Caki2 (cell line): ENCODE results near the gene TMEFF1. TPM values are rescaled to one million over a fixed set of nuclear protein-coding genes. Genes with fewer than 3 reads are reported as not detected.

Experiments
- DNase-seq: peaks from one replicate; pipeline ENCODE4 v3.0.0-alpha.2; 2015; ENCODE audit warnings: low read depth
- in situ Hi-C: cut with HindIII; loops from 2 replicates; pipeline ENCODE4 v1.10.0; 2016; ENCODE audit warnings: low sequenced_read_pairs, low pct_unique_long_range_greater_than_20kb, mixed read lengths
- total RNA-seq: library from RNA; depleted of rRNA; stranded (reverse); fragments of >200 nt; shearing (Covaris generic); gene quantifications from 2 replicates; pipeline ENCODE4 v1.2.3, GENCODE V29; 2014; ENCODE audit warnings: low replicate concordance

The TMEFF1 gene
- total RNA-seq, 1 experiment from 2014 or later, result 3.1 TPM

DNA sequence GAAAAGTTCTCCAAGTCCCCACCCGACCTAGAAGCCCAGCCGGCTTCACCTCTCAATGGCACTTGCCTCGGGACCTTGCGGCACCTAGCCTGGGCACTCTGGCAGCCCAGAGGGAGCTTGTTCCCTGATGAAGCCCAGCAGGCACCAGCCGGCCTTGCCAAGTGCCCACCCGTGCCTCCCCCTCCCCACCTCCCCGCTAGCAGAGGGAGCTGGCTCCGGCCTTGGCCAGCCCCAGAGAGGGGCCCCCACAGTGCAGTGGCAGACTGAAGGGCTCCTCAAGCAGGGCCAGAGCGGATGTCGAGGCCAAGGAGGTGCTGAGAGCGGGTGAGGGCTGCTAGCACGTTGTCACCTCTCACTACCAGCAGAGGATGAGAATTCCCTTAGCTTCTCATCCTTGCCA is 67.4 kb downstream of the TMEFF1 start:
- in situ Hi-C loops, result no loop called here
- DNase-seq, result no peak

GRCh38 chr9:100549048-100549447 is 76.1 kb downstream of the TMEFF1 start:
- no peak for DNase-seq
- in situ Hi-C loops, result no loop called here

GRCh38 chr9:100554935-100555401 is 82.0 kb downstream of the TMEFF1 start:
- DNase-seq, result no peak
- in situ Hi-C loops, result no loop called here

DNA sequence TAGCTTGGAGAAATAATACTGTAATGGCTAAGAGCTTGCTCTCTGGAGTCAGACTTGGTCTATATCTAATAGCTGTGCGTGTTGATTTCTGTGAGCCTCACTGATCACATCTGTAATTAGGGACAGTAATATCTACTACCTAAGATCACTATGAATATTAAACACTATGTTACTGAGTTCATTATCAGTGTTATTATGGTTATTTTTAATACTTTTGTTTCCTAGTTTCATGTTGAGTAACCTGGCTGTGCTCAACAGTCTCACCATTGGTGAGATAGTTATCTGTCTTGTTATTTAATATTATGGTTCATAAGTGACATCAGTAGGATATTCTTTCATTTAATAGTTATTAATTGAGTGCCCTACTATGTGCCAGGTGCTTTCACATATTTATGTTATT is 82.5 kb downstream of the TMEFF1 start:
- in situ Hi-C loops, result no loop called here
- DNase-seq, result no peak

GRCh38 chr9:100557053-100557452 is 84.1 kb downstream of the TMEFF1 start:
- in situ Hi-C loops, result no loop called here
- no peak for DNase-seq

DNA sequence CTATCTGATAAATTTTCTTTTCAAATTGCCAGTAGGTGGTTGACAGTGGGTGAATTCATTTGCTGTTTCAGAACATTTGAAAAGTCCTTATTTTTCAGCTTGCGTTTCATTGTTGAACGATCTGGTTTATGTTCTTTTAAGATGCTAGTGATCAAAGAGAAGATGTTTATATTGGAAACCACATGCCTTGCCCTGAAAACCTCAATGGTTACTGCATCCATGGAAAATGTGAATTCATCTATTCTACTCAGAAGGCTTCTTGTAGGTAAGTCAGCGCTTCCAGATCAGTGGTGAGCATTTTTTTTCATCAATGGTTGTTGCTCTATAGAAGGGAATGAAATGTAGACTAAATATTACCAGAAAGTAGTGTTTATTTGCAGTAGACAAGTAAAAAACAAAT is 88.3 kb downstream of the TMEFF1 start:
- DNase-seq, result no peak
- in situ Hi-C loops, result no loop called here

DNA sequence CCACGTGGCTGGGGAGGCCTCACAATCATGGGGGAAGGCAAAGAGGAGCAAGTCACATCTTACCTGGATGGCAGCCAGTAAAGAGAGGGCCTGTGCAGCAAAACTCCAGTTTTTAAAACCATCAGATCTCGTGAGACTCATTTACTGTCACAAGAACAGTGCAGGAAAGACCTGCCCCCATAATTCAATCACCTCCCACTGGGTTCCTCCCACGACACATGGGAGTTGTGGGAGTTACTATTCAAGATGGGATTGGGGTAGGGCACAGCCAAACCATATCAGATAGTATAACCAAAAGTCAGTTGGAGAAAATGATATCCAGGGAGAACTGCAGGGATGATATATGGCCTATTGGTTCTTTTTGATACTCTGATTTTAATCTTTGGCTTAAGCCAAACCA is 94.9 kb downstream of the TMEFF1 start:
- DNase-seq, result no peak
- in situ Hi-C loops, result no loop called here

DNA sequence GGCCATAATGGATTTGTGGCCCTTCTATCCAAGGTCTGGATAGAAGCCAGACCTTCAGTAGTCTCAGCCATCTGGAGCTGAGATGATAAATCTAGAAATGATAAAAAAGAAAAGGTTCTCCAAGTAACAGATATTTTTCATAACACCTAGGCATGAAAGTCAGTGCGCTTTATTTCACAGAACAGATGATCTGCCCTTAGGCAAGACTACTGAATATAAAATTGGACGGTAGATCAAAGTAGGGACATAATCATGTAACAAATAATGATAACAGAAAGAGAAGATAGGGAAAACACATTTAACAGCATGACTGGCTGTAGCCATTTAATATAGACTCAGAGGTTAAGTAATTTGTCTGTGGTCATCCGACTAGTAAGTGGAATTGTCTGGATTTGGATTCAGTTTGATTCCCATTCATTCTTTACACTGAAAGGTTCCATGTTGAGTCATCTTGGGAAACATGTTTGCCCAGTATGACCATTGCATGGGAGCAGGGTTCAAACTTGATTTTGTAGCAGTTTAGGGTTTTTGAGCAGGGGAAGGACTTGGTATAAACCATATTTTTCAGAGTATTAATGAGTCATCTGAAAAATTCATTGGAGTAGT is 100.8 kb downstream of the TMEFF1 start:
- no peak for DNase-seq
- in situ Hi-C loops, result no loop called here

- in situ Hi-C loops, result no loop called here
- DNase-seq, result no peak
These were observed 102.1 kb downstream of the TMEFF1 start for GRCh38 chr9:100575006-100575405.

GRCh38 chr9:100575765-100576386 is 102.9 kb downstream of the TMEFF1 start:
- in situ Hi-C loops, result no loop called here
- DNase-seq, result peak; percentile 67

DNA sequence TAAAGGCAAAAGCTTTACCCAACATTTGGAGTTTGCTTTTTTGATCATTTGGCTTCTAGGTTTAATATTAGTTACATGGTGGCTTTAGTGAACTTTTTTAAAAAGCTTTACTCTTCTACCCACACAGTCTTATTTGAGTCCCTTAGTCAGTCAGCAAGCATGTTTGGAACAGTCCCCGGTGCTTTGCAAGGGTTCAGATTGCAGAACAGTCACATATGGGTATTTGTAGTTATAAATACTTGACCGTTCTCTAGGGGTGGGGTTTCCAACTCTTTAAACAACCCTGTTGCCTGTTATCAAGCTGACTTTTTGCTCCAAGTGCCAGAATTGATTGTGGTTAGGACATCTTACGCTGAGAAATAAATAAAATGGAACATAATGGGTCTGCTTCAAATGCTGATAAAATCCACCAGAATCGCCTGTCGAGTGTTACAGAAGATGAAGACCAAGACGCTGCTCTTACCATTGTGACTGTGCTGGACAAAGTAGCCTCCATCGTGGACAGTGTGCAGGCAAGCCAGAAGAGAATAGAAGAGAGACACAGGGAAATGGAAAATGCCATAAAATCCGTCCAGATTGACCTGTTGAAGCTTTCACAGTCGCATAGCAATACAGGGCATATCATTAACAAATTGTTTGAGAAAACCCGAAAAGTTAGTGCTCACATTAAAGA is 105.0 kb downstream of the TMEFF1 start, which contains the start of gene CAVIN4:
Gene CAVIN4 (plus strand): TSS at position 304 of the 673 bp plus-strand sequence. CDS start 65 bp downstream, at position 369.
- in situ Hi-C loops, result no loop called here
- DNase-seq, result no peak

DNA sequence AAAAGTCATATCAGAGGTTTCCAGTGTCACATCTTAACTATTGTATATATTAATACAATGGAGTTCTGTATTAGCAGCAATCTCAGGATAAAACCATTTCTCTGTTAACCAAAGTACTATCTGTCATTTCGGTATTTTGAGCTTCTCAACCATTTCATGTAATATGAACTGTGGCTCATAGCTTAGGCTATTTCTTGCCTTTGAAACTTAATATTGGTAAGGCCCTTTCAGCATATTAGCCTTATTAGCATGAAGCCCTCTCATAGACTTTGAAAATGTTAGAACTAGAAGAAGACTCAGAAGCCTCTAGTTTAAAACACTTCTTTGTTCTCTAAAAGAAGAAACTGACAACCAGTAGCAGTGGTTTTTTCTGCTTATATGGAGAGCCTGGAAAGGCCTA is 105.7 kb downstream of the TMEFF1 start:
- DNase-seq, result no peak
- in situ Hi-C loops, result no loop called here

GRCh38 chr9:100579665-100580064 is 106.7 kb downstream of the TMEFF1 start:
- no peak for DNase-seq
- in situ Hi-C loops, result no loop called here

DNA sequence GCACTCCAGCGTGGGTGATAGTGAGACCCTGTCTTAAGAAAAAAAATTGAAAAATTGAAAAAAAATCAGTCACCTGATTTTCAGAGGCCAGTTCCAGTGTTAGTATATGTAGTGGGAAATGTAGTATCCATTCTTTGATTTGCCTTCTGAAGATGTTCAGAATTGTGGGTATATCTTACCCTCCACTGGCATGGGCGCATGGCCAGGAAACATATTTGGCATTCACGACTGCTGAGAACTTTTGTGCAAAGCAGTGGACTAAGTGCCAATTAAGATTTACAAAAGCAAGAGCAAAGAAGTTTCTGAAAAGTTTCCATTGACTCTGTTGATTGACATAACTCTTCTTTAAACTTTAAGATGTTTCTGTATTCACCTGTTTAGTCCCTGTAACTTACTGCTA is 107.3 kb downstream of the TMEFF1 start:
- in situ Hi-C loops, result no loop called here
- DNase-seq, result no peak

- in situ Hi-C loops, result no loop called here
- DNase-seq, result no peak
These were observed 108.1 kb downstream of the TMEFF1 start for GRCh38 chr9:100581081-100581480.

DNA sequence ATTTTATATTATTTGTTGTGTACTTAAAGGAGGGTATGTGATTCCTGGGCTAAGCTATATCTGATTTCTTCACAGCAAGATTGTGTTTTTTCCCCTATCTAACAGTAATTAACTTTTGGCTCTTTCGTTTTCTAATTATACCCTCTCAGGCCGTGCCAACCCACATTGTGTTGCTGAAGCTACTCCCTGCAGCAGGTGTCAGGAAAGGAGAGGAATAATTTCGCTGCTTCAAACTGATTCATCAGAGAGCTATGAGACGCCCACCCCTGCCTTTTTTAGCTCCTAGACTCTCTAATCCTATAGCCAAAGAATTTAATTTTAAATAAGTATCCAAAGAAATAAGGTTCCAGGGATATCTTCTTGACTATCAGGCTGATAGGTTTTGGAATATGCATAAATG is 108.7 kb downstream of the TMEFF1 start:
- no peak for DNase-seq
- in situ Hi-C loops, result no loop called here

DNA sequence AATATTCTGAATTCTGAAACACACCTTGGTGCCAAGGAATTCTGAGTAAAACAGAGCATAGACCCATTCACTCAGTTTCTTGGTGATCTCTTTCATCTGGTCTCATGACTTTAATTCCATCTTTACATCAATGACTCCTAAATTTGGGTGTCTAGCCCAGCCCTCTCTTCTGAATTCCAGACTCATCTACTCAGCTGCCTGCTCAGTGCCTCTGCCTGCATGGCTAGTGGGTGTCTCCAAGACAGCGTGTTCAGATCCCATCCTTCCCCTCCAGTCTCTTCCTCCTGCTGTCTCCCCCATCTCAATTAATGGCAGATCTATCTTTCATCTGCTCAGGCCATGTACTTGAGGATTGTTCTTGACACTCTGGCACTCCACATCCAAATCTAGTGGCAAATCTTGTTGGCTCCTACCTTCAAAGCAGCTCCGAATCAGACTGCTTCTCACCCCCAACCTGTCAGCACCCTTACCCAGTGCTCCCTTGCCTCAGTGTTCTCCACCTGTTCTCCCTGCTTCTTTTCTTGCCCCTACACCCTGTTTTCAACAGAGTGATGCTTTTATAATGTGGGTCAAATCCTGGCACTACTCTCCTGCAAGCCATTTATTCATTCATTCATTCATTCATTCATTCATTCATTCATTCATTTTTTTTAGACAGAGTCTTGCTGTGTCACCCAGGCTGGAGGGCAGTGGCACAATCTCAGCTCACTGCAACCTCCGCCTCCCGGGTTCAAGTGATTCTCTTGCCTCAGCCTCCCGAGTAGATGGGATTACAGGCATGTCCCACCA is 110.3 kb downstream of the TMEFF1 start:
- DNase-seq, result no peak
- in situ Hi-C loops, result no loop called here

DNA sequence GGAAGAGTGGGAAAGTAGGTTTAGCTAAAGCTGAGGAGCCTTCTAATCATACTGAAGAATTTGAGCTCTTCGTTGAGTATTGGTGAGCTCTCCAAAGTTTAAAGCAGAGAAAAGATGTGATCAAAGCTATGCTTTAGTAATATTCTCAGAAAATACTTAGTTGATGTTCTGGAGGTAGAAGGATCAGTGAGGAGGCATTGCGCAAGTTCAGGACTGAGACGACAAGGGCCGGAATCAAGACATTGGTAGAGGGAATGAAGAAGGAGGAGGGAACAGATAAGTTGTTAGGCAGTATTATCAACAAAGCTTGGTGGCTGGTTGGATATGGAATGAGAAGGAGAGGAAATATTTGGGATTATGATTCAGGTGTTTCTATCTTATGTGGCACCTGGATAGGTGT is 112.0 kb downstream of the TMEFF1 start:
- DNase-seq, result no peak
- in situ Hi-C loops, result no loop called here

- DNase-seq, result peak; percentile 64
- in situ Hi-C loops, result no loop called here
These were observed 113.1 kb downstream of the TMEFF1 start for GRCh38 chr9:100586093-100586492.
